Esophagus muscularis mucosa (tissue), 4 donors: ENCODE results near the gene SHF.

Source experiments
- EP300 ChIP-seq: sonication (generic); formaldehyde crosslinking; IDR thresholded peaks from one replicate; pipeline ENCODE4 v1.6.1; 2017; ENCODE audit warnings: antibody characterized with exemption
- POLR2A ChIP-seq: fragments of 450-650 bp; IDR thresholded peaks from one replicate; pipeline ENCODE4 v1.6.1; 2017; ENCODE audit warnings: antibody characterized with exemption, moderate library complexity, mild to moderate bottlenecking, low read depth
- POLR2AphosphoS5 ChIP-seq, 2 donors: sonication (generic); formaldehyde crosslinking; IDR thresholded peaks; one replicate each; pipeline ENCODE4 v1.6.1; 2017; ENCODE audit warnings: antibody characterized with exemption in 2 of 2
- TF ChIP-seq, protein P1 (sequence below), 3 experiments: fragments of 200-600 bp in 2 of 3; fragments of 450-650 bp in 1 of 3; sonication (generic) in 2 of 3; IDR thresholded peaks; one replicate each; pipeline ENCODE4 v1.5.1; 2017 to 2019; ENCODE audit warnings: antibody characterized with exemption in 3 of 3, mild to moderate bottlenecking in 2 of 3, moderate library complexity in 1 of 3

DNA sequence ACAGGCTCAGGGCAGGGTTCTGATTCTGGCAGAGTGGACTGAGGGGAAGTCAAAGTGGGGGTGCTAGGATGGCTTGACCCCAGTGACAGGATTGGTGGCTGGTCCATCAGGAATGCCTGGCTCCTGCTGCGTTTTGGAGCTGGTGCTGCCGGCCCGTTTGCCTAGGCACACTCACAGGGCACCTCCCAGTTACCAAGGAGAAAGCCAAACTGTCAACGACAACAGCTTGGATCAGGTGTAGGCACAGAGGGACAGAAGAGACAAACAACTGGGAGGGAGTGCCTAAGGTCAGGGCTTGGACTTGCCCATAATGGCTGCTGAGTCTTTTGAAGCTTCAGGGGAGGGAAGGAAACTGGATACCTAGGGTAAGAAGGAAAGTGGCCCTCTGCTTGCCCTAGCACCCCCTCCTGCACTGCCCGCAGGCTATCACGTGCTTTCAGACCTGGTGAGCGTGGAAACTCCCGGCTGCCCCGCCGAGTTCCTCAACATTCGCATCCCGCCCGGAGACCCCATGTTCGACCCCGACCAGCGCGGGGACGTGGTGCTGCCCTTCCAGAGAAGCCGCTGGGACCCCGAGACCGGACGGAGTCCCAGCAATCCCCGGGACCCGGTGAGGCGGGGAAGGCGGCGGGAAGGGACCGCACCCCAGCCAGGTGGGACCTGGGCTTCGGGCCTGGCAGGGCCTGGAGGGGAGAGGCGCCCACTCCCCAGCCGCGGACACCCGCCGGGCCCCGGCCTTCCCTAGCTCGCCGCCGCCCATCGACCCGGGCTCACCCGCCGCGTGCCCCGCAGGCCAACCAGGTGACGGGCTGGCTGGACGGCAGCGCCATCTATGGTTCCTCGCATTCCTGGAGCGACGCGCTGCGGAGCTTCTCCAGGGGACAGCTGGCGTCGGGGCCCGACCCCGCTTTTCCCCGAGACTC, 52.8 kb downstream of the SHF start:
- TF ChIP-seq POLR2A = no peak
- TF ChIP-seq, protein P1, sequence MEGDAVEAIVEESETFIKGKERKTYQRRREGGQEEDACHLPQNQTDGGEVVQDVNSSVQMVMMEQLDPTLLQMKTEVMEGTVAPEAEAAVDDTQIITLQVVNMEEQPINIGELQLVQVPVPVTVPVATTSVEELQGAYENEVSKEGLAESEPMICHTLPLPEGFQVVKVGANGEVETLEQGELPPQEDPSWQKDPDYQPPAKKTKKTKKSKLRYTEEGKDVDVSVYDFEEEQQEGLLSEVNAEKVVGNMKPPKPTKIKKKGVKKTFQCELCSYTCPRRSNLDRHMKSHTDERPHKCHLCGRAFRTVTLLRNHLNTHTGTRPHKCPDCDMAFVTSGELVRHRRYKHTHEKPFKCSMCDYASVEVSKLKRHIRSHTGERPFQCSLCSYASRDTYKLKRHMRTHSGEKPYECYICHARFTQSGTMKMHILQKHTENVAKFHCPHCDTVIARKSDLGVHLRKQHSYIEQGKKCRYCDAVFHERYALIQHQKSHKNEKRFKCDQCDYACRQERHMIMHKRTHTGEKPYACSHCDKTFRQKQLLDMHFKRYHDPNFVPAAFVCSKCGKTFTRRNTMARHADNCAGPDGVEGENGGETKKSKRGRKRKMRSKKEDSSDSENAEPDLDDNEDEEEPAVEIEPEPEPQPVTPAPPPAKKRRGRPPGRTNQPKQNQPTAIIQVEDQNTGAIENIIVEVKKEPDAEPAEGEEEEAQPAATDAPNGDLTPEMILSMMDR (IDR thresholded peaks at IDR 0.05) = no peak
- no peak for TF ChIP-seq POLR2AphosphoS5 (IDR thresholded peaks at IDR 0.05)
- no peak for TF ChIP-seq EP300
